Measurements from ENCODE around the gene PTPN5.
"Not testable (repeated sequence)": the region's sequence is repeated elsewhere in the genome, so short reads cannot be mapped to it uniquely, and the experiment has no call there.

DNA sequence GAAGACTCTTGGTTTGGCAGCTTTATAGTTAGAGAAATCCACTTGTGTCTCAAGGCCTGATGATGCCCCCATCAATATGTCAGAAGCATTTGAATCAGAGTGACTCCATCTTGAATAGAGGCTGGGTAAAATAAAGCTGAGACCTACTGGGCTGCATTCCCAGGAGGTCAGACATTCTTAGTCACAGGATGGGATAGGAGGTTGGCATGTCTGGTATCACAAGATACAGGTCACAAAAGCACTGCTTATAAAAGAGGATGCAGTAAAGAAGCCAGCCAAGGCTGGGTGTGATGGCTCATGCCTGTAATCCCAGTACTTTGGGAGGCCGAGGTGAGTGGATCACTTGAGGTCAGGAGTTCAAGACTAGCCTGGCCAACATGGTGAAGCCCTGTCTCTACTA is 109.6 kb downstream of the PTPN5 start:
- not testable (repeated sequence) for TF ChIP-seq CTCF, POLR2A (IDR thresholded peaks at IDR 0.05)
